PC-9 (cell line): ENCODE measurements around the gene GOLGA8A.
"Not testable (repeated sequence)": the region's sequence is repeated elsewhere in the genome, so short reads cannot be mapped to it uniquely, and the experiment has no call there.

Experiments
- EZH2 ChIP-seq: fragments of 200-600 bp; sonication (generic); IDR thresholded peaks from 2 replicates; pipeline ENCODE4 v1.8.0; 2017; ENCODE audit warnings: antibody characterized with exemption, low read depth
- TF ChIP-seq, protein P1 (sequence below): fragments of 200-600 bp; sonication (generic); conservative IDR thresholded peaks from 2 replicates; pipeline ENCODE4 v1.6.1; 2017; ENCODE audit warnings: mixed run types, antibody characterized with exemption, mild to moderate bottlenecking, moderate library complexity

DNA sequence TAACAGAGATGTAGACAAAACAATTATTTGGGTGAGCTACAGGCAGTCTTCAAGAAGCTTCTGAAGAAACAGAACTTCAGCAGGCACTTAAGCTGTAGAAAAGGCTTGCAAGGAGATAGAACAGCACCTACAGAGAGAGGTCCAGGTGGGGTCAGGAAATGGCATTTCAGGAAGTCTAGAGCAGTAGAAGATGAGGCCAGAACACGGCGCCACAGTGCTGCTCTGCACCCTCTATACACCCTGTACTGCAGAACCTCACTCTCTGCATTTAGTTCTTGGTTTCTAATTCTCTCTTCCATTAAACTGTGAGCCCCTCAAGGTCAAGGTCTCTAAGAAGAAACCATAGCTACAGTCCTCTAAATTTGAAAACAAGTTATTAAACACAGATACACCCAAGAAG lies 44.6 kb downstream of the GOLGA8A start:
- TF ChIP-seq, protein P1, sequence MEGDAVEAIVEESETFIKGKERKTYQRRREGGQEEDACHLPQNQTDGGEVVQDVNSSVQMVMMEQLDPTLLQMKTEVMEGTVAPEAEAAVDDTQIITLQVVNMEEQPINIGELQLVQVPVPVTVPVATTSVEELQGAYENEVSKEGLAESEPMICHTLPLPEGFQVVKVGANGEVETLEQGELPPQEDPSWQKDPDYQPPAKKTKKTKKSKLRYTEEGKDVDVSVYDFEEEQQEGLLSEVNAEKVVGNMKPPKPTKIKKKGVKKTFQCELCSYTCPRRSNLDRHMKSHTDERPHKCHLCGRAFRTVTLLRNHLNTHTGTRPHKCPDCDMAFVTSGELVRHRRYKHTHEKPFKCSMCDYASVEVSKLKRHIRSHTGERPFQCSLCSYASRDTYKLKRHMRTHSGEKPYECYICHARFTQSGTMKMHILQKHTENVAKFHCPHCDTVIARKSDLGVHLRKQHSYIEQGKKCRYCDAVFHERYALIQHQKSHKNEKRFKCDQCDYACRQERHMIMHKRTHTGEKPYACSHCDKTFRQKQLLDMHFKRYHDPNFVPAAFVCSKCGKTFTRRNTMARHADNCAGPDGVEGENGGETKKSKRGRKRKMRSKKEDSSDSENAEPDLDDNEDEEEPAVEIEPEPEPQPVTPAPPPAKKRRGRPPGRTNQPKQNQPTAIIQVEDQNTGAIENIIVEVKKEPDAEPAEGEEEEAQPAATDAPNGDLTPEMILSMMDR: not testable (repeated sequence)
- TF ChIP-seq EZH2: not testable (repeated sequence)
